IMR-90 (cell line): Measurements from ENCODE around the gene RHOT1.

Experiments used
- ELK1 ChIP-seq: fragments of 150-350 bp; IDR thresholded peaks from 2 replicates; pipeline ENCODE4 v1.6.1; 2016; ENCODE audit warnings: low read depth, mild to moderate bottlenecking, low read length, moderate library complexity, borderline replicate concordance
- FOS ChIP-seq: fragments of 150-350 bp; IDR thresholded peaks from 2 replicates; pipeline ENCODE4 v1.6.1; 2016; ENCODE audit warnings: low read depth, low read length
- MAFK ChIP-seq: IDR thresholded peaks from 2 replicates; pipeline ENCODE4 v1.6.1; 2012; ENCODE audit warnings: low read depth, low read length, improper control_type of control experiment
- POLR2A ChIP-seq: IDR thresholded peaks from 2 replicates; pipeline ENCODE4 v1.6.1; 2012; ENCODE audit warnings: mild to moderate bottlenecking, low read depth, low read length
- RAD21 ChIP-seq: IDR thresholded peaks from 2 replicates; pipeline ENCODE4 v1.6.1; 2012; ENCODE audit warnings: low read length, improper control_type of control experiment
- TF ChIP-seq, protein P1 (sequence below): conservative IDR thresholded peaks from 2 replicates; pipeline ENCODE4 v1.5.1; 2012; ENCODE audit warnings: mild to moderate bottlenecking, low read depth, low read length, improper control_type of control experiment

DNA sequence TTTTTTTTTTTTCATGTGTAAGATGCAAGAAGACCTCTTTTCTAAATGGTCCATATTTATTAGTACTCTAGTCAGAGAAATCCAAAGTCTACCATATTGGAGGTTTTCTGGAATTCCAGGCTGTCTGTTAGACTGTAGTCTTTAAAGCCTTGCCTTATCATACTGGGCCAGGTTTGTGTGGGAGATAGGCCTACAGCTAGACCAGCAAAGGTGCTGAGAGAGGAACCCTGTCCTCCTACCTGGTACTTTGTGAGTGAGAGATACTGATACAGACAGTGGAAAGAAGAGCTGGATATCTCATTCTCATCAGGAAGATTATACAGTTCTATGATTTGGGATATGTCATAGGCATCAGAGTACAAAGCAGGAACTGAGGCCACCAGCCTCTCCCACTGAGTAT is 8.1 kb downstream of the RHOT1 start:
- TF ChIP-seq, protein P1, sequence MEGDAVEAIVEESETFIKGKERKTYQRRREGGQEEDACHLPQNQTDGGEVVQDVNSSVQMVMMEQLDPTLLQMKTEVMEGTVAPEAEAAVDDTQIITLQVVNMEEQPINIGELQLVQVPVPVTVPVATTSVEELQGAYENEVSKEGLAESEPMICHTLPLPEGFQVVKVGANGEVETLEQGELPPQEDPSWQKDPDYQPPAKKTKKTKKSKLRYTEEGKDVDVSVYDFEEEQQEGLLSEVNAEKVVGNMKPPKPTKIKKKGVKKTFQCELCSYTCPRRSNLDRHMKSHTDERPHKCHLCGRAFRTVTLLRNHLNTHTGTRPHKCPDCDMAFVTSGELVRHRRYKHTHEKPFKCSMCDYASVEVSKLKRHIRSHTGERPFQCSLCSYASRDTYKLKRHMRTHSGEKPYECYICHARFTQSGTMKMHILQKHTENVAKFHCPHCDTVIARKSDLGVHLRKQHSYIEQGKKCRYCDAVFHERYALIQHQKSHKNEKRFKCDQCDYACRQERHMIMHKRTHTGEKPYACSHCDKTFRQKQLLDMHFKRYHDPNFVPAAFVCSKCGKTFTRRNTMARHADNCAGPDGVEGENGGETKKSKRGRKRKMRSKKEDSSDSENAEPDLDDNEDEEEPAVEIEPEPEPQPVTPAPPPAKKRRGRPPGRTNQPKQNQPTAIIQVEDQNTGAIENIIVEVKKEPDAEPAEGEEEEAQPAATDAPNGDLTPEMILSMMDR = no peak
- TF ChIP-seq POLR2A = no peak
- TF ChIP-seq MAFK = no peak
- TF ChIP-seq FOS = no peak
- TF ChIP-seq ELK1 = no peak
- TF ChIP-seq RAD21 = no peak
